Colonic mucosa (tissue), 4 donors: Measurements from ENCODE around the gene IL5RA. TPM values are rescaled to one million over a fixed set of nuclear protein-coding genes. Genes with fewer than 3 reads are reported as not detected.
A peak's percentile ranks its signal among the peaks of the same experiment; 100 is the strongest.

Experiments
- DNase-seq: peaks from one replicate; pipeline ENCODE4 v3.0.0-alpha.2; 2020
- H3K27ac ChIP-seq: fragments of 200-600 bp; one replicate; pipeline ENCODE4 v1.8.0; 2021
- H3K27me3 ChIP-seq: fragments of 200-600 bp; one replicate; pipeline ENCODE4 v1.8.0; 2021
- H3K36me3 ChIP-seq: fragments of 200-600 bp; one replicate; pipeline ENCODE4 v1.8.0; 2021
- H3K4me1 ChIP-seq: fragments of 200-600 bp; one replicate; pipeline ENCODE4 v1.8.0; 2021; ENCODE audit warnings: mild to moderate bottlenecking
- H3K4me3 ChIP-seq: fragments of 200-600 bp; one replicate; pipeline ENCODE4 v1.8.0; 2021
- H3K9ac ChIP-seq, 2 donors: one replicate each; pipeline ENCODE4 v1.7.0; 2013; ENCODE audit warnings: control low read depth in 2 of 2, low read depth in 2 of 2, low read length in 2 of 2
- H3K9me3 ChIP-seq: fragments of 200-600 bp; one replicate; pipeline ENCODE4 v1.8.0; 2021
- intact Hi-C: fragments of 100-400 bp; cut with DNase I; formaldehyde crosslinking; loops from one replicate; pipeline ENCODE4 v1.14.1; 2022
- total RNA-seq, 2 donors: library from RNA; stranded (reverse); fragmentation: NEBNext Ultra II Directional in 1 of 2; extraction: Animal tissue kit (Norgen Biotek cat#: 25700) in 1 of 2; gene quantifications; one replicate each; pipeline ENCODE4 v1.2.1, GENCODE V29; 2021
- TF ChIP-seq, protein P1 (sequence below): fragments of 200-600 bp; IDR thresholded peaks from one replicate; pipeline ENCODE4 v1.8.0; 2022; ENCODE audit warnings: antibody characterized with exemption, mild to moderate bottlenecking
- donor health status: healthy.
- donor health status: DM: no; HTN: no; CAD: no.
- donor health status: DM: no; HTN: no; CAD: no.

Gene IL5RA
- total RNA-seq, 2 donors from 2014 or later: 0.15 to 0.21 TPM

DNA sequence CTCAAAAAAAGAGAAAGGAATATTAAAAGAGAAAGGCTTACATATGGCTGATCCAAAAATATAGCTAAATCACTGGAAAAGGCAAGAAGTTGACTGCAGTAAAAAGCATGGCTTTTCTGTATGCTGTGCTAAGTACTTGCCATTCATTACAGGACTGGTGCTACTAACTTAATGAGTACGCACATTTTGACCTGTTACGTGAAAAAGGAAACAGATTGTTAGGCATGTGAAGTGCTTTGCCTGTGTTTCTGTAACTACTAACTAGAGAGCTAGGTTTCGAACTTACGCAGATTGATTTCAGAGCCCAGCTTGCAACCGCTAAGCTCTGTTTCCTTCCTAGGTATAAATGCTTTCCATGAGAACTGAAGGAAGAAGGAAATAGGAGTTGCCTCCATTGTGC is 19.4 kb upstream of the IL5RA start:
- Histone ChIP-seq H3K9me3 (no peaks in the 10 kb centered on the region), H3K36me3 (peaks cover 6% of the 10 kb centered on the region), H3K4me3 (no peak overlapping the region), H3K9ac (no peak overlapping the region), H3K27ac (no peak overlapping the region), H3K4me1 (peaks cover 5% of the 10 kb centered on the region), H3K27me3 (no peaks in the 10 kb centered on the region)
- DNase-seq: no peak
- TF ChIP-seq, protein P1, sequence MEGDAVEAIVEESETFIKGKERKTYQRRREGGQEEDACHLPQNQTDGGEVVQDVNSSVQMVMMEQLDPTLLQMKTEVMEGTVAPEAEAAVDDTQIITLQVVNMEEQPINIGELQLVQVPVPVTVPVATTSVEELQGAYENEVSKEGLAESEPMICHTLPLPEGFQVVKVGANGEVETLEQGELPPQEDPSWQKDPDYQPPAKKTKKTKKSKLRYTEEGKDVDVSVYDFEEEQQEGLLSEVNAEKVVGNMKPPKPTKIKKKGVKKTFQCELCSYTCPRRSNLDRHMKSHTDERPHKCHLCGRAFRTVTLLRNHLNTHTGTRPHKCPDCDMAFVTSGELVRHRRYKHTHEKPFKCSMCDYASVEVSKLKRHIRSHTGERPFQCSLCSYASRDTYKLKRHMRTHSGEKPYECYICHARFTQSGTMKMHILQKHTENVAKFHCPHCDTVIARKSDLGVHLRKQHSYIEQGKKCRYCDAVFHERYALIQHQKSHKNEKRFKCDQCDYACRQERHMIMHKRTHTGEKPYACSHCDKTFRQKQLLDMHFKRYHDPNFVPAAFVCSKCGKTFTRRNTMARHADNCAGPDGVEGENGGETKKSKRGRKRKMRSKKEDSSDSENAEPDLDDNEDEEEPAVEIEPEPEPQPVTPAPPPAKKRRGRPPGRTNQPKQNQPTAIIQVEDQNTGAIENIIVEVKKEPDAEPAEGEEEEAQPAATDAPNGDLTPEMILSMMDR: no peak
- intact Hi-C loops: loop anchor here (5.0 kb wide), 1 partner anchor 53 kb away; no protein-coding TSS in a partner anchor

DNA sequence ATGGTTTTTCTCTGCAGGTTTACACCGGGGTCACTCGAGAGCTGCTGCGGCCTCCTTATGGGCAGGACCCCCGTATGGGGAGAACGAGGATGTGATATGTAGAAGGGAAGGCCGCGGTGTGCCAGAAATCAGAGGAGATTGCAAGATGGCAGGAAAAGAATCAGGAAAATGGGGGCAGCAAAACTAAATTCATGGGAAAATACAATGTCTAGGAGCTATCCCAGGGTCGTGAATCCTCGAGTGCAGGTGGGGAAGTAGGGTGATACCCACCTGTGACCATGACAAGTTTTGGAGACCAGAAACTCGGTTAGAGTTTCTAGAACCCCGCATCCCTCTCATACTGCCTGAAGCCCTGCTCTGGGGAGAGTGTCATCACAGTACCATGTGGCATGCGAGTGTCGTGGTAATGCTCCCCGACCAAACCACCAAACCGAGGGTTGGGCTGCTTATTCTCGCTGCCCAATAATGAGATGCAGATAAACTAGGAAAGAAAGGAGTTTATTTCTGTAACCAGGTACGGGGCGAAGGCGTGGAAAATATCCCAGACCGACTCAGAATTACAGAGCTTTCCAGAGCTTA is 17.3 kb upstream of the IL5RA start:
- peaks cover 6% of the 10 kb centered on the region for H3K36me3 ChIP-seq
- peak; percentile 22 for DNase-seq
- H3K9ac ChIP-seq: peak overlapping the region; percentile 94 to 96
- no peaks in the 10 kb centered on the region for H3K27me3 ChIP-seq
- no peaks in the 10 kb centered on the region for H3K9me3 ChIP-seq
- peak overlapping the region; percentile 92 for H3K27ac ChIP-seq
- intact Hi-C loops: loop anchor here (5.0 kb wide), 1 partner anchor 55 kb away; no protein-coding TSS in a partner anchor
- H3K4me3 ChIP-seq: peak overlapping the region; percentile 100
- TF ChIP-seq, protein P1: no peak
- peaks cover 5% of the 10 kb centered on the region for H3K4me1 ChIP-seq

DNA sequence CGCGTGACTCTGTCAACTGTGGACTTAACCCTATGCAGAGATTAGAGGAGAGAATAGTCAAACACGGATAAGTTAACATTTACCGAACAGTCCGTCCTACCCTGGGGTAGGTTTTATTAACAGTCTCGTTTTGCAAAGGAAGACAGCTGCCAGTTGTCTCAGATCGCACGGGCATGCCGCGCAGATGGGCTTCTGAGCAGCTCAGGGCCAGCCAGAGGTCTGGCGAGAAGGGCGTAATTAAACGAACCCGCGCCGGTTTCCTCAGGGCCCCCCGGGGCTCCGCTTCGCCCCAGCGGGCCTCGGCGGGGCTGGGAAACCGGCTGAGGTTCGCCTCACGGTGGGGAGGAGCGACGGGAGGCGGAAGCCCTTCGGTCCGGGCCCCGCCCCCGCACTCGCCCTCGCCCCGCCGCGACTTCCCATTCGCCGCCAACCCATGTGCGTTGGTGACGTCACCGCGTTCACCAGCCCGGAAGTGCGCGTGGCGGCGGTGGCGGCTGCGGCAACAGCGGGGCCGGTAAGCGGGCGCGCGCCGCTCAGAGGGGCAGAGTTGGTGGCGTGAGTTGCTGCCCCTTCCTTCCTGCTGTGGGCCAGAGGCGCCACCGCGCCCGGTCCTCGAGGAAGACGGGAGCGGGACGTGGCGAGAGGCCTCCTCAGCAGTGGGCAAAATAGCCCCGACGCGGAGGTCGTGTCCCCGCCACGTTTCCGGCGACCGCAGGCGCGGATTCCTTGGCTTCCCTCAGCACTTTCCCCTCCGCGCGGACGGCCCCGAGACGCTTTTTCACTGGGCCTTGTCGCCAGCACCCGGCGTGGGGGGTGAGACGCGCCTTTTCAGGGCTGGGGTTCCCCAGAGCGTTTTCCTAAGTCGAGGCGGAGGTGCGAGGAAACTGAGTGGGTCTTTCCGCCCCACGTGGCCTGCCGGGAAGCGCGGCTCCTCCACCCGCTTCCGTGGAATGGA is 16.6 kb upstream of the IL5RA start, which contains the start of gene TRNT1:
Gene TRNT1, plus strand, starts transcription at position 464 of the 955 bp plus-strand sequence. CDS start 2,101 bp downstream, outside the sequence.
- Histone ChIP-seq H3K27ac (peak within 1 kb of the TSS; percentile 92), H3K4me1 (peaks cover 5% of the 10 kb centered on the region), H3K4me3 (peak within 1 kb of the TSS; percentile 100), H3K27me3 (no peaks in the 10 kb centered on the region), H3K9me3 (no peaks in the 10 kb centered on the region), H3K36me3 (peaks cover 6% of the 10 kb centered on the region), H3K9ac (peak within 1 kb of the TSS; percentile 94 to 96)
- TF ChIP-seq, protein P1: no peak
- peak; percentile 96 for DNase-seq
- intact Hi-C loops: loop anchor here (5.0 kb wide), 1 partner anchor 56 kb away; no protein-coding TSS in a partner anchor

DNA sequence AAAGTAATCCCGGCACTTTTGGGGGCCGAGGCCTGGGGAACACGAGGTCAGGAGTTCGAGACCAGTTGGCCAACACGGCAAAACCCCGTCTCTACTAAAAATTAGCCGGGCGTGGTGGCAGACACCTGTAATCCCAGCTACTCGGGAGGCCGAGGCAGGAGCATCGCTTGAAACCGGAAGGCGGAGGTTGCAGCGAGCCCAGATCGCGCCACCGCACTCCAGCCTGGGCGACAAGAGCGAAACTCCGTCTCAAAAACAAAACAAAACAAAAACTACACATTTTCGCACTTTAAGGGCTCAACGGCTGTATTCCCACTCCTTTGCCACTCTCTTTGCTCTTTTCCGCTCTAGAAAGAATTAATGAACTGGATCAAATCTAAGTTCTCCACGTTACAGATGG is 15.8 kb upstream of the IL5RA start:
- intact Hi-C loops: loop anchor here (5.0 kb wide), 1 partner anchor 56 kb away; no protein-coding TSS in a partner anchor
- peaks cover 6% of the 10 kb centered on the region for H3K36me3 ChIP-seq
- TF ChIP-seq, protein P1: no peak
- no peak for DNase-seq
- no peaks in the 10 kb centered on the region for H3K27me3 ChIP-seq
- peak overlapping the region; percentile 92 for H3K27ac ChIP-seq
- H3K4me1 ChIP-seq: peaks cover 5% of the 10 kb centered on the region
- H3K4me3 ChIP-seq: peak overlapping the region; percentile 100
- H3K9ac ChIP-seq: peak overlapping the region in 1 of 2 donors; percentile 94
- no peaks in the 10 kb centered on the region for H3K9me3 ChIP-seq

DNA sequence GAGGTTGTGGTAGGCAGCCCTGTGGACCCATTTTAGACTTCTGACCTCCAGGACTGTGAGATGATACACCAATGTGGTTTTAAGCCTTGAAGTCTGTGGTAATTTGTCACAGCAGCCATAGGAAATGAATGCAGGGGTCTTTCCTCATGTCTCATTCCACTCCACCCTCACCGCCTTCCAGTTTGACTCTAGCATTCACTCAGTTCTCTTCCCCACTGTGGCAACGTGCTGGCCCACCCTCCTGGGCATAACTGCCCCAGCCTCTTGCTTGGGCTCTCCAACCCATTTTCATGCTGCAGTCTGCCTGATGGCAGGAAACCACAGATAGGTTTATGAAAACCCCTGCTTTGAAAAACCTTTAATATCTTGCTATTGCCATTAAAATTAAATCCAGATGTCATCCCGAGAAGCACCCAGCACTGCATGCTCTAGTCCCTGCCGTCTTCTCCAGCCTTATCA is 9.2 kb upstream of the IL5RA start:
- TF ChIP-seq, protein P1: no peak
- DNase-seq: no peak
- intact Hi-C loops: no loop called here

More for the DNA sequence above, 9.2 kb upstream of the IL5RA start:
- Histone ChIP-seq H3K36me3 (no peaks in the 10 kb centered on the region), H3K9me3 (no peaks in the 10 kb centered on the region), H3K4me1 (no peaks in the 10 kb centered on the region), H3K4me3 (no peak overlapping the region), H3K9ac (no peak overlapping the region), H3K27ac (no peak overlapping the region), H3K27me3 (no peaks in the 10 kb centered on the region)
